ENCODE results near the gene VSIG1. TPM values are rescaled to one million over a fixed set of nuclear protein-coding genes. Genes with fewer than 3 reads are reported as not detected.

VSIG1 gene
- not detected for total RNA-seq
- long read RNA-seq = 0 reads

DNA sequence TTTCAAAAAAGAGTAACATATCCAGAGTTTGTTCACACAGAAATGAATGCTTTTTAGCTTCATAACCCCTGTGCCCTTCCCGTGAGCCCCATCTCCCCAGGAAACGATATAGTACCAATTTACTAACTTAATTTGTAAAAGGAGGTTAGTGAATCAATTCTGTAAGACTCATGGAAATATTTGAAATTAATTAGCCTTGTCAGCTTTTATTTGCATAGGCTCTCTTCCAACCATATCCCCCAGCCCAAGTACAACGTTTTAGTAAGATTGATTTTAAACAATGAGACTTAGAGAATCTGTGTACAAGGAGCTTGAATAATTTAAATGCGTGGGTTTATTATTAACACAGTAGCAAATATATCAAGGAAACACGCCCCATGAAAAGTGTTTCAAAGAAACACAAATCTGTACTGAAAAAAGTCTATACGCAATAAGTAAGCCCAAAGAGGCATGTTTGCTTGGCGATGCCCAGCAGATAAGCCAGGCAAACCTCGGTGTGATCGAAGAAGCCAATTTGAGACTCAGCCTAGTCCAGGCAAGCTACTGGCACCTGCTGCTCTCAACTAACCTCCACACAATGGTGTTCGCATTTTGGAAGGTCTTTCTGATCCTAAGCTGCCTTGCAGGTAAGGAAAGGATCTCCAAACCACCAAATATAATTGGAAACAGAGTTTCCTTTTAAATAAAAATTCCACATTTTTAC, at the start of gene VSIG1:
Gene VSIG1, plus strand, starts transcription at position 512 of the 703 bp plus-strand sequence. Its CDS starts 66 bp downstream, at position 578.
- ATAC-seq (ENCODE audit: poor library complexity) (no peak), DNase-seq (no peak)
- intact Hi-C loops (cut with DNase I) = no loop called here

DNA sequence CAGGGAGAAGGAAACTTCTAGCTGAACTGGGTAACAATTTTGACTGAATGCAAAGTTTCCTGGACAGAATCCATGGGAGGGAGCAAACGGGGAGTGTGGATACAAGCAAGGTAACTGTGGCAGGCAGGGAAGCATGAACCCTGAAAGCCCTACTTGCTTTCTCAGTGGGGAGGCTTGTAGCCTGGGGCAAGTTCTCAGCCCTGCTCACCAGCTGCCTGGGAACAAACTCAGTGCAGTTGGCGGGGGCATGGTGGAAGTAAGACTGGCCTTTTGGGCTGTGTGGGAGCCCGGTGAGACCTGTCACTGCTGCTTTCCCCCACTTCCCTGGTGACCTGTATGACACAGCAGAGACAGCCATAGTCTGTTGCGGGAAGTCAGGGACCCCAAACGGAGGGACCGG, 48.7 kb upstream of the VSIG1 start:
- DNase-seq (no peak), ATAC-seq (ENCODE audit: poor library complexity) (no peak)
- intact Hi-C loops (cut with DNase I) = no loop called here

DNA sequence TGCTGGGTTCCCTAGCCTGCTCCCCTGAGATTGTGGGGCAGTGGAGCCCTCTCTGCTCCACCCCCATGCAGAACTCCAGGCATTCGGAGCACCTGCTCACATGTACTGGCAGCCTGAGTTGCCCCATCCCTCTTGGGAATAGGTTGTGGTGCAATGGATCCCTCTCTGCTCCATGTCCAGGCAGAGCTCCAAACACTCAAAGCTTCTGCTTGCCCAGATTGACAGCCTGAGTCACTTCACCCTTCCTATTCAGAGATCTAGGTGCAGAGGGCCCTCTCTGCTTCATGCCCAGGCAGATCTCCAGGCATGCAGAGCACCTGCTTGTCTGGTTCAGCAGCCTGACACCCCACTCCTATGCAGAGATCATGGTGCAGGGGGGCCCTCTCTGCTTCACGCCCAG, 44.1 kb upstream of the VSIG1 start:
- ATAC-seq (ENCODE audit: poor library complexity) = no peak
- DNase-seq = no peak
- intact Hi-C loops (cut with DNase I) = no loop called here

DNA sequence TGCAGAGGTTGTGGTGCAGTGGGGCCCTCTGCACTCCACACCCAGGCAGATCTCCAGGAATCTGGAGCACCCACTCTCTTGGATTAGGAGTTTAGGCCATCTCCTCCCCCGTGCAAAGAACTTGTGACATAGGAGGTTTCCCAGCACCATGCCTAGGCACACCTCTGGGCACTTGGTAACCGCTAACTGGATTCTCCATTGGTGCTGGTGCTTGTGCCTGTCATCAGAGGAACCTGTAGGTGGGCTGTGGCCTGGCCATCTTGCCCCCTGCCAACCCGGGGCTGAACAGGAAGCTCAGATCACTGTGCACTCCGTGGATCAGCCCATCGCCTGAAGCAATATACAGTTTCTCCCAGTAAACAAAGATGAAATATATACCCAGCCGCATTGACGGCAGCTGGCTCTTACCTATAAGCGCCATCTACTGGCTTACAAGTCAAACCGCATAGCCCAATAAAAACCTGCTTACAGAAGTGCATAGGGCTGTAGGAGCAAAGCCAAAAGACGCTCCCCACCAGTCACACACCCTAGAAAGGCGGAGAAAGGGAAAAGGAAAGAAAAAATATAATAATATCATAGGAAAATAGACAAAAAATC, 43.5 kb upstream of the VSIG1 start:
- ATAC-seq (ENCODE audit: poor library complexity) = no peak
- intact Hi-C loops (cut with DNase I) = no loop called here
- no peak for DNase-seq

DNA sequence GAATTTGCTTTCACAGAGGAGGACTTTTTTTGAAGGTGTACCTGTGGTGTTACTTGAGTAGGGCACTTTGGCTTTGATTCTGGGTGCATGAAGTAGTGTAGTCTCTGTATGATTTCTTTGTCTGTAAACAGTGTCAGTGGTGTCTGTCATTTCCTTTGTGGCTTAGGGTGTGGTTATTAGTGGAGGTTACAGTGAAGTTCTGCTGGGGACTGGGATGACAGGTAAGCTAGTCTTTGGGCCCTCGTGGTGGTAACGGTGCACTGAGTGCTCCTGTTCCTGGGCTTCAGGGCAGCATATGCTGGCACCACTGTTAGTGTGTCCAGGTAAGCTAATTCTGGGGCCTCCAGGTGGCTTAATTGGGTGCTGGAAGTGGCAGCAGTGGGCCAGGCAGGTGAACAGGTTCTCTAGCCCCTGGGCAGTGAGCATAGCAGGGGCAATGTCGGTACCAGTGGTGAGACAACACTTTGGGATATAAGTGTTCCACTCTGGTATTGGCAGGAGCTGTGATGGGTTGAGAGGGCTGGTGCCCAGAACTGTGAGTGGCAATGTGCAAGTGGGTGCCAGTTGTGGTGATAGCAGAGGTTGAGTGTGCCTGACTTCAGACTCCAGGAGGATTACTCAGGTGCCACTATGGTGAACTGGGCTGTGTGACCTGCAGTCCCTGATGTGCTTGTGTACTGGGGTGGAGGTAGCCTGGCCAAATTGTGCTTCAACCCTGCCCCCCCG, 26.0 kb upstream of the VSIG1 start:
- DNase-seq = no peak
- intact Hi-C loops (cut with DNase I) = no loop called here
- peak; percentile 60 for ATAC-seq (ENCODE audit: poor library complexity)

DNA sequence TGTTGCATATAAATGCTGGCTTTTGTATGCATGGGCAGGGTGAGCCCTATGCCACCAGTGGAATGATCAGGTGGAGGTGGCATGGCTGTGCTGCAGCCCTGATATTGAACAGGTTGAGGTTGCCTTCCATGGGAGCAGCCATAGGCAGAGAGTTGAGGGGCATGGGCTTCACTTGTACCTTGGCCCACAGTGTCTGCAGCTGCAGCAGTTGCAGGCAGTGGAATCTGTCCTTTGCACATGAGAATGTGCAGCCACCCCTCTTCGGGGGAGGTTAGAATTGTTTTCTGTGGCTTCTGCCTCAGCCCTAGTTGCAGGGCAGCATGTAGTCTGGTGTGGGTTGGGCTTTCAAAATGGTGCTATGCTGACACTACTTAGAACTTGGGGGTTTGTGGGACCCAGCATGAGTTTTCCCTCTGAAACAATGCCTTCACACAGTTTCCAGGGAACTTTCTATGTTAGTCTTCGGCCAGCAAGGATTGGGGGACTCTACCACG, 25.4 kb upstream of the VSIG1 start:
- ATAC-seq (ENCODE audit: poor library complexity) (no peak), DNase-seq (no peak)
- intact Hi-C loops (cut with DNase I) = no loop called here

DNA sequence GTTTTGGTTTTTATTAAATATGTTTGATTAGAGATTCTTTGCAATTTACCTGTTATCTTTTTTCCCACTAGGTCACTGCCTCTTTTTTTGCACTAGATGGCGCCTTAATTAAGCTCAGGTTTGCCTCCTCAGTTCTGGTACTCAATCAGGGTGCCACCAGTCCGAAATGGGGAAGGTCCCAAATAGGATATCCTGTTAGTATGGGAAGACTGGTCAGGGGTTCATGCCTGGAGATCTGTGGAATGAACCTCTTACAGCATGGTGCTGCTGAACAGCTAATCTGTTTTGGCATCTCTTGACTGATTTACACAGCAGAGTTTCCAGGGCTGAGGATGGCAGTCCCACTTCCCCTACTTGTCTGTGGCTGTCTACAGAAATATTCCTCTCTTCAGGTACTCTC, 24.2 kb upstream of the VSIG1 start:
- DNase-seq (no peak), ATAC-seq (ENCODE audit: poor library complexity) (no peak)
- intact Hi-C loops (cut with DNase I) = loop anchor here (5.0 kb wide), 1 partner anchor 117 kb away; no protein-coding TSS in a partner anchor

DNA sequence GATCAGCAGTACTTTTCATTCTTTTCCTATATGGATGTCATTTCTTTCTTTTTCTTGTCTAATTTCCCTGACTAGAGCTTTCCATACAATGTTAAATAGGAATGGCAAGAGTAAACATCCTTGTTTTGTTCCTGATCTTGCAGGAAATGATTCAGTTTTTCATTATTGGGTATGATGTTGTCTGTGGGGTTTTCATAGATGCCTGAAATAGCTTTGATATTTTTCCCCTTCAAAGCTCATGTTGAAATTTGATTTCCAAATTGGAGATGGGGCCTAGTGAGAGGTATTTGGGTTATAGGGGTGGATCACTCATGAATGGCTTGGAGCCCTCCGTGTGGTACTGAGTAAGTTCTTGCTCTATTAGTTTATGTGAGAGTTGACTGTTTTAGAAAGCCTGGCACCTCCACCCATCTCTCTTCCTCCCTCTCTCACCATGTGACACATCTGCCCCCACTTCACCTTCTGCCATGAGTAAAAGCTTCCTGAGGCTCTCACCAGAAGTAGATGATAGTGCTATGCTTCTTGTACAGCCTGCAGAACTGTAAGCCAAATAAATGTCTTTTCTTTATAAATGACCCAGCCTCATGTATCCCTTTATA, 22.3 kb upstream of the VSIG1 start:
- ATAC-seq (ENCODE audit: poor library complexity) (no peak), DNase-seq (no peak)
- intact Hi-C loops (cut with DNase I) = loop anchor here (5.0 kb wide), 1 partner anchor 115 kb away; no protein-coding TSS in a partner anchor

DNA sequence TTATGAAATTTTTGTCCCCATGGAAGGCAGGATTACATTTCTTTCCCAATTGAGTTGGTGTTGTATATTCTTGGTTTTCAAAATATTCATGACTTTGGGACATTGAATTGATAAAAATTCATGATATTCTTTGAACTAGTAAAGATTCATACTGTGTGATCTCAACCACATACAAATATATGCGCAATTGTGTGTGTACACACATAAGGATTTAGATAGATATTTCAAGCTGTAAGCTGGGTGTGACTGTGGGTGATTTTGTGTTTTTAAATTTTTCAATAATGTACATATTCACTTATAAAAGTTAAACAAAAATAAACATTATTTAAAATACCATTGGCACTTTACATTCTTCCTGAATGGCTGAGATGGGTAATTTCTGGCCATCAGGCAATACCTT, 19.5 kb upstream of the VSIG1 start:
- no peak for DNase-seq
- no peak for ATAC-seq (ENCODE audit: poor library complexity)
- intact Hi-C loops (cut with DNase I) = no loop called here

DNA sequence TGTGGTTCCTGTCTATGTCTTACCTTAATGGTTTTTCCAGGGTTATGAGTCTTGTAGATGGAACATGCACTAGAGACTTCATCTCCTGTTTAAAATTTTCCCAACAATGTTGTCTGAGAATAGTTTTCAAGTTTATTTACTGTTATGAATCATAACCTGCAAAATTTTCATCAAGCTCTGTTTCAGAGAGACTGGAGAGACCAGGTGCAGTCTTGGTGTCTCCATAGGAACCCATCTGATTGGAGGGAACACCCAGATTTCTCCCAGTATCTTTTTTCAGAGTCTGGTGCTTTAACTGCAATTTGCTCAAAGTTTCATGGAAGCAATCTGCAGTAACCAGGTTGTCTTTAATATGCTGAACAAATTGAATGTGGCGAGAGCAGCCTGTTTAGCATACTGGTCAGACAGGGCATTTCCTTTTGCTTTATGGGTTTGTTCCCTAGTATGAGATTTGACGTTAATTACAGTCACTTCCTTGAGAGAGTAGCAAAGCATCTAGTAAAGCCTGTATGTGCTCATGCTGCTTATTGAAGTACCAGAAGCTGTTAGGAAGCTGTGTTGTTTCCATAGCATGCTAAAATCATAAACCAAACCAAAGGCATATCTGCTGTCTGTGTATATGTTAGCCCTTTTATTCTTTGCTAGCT, 18.8 kb upstream of the VSIG1 start:
- intact Hi-C loops (cut with DNase I) = no loop called here
- no peak for ATAC-seq (ENCODE audit: poor library complexity)

DNA sequence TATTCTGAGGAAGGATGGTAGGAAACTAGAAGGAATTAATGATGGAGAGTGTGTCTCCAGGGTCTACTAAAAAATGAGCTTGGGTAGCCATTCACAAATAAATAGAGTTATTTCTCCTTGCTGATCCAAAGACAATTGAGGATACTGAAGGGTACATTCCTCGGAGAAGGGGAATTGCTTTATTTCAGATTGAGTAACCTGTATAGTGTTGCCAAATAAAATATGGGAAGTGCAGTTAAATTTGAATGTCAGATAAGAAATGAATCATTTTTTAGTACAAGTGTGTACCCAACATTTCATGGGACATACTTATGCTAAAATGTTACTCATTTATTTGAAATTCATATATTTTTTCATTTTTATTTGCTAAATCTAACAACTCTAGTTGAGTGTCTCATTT, 16.0 kb upstream of the VSIG1 start:
- DNase-seq = no peak
- ATAC-seq (ENCODE audit: poor library complexity) = no peak
- intact Hi-C loops (cut with DNase I) = no loop called here

More for the DNA sequence above, 18.8 kb upstream of the VSIG1 start:
- no peak for DNase-seq

DNA sequence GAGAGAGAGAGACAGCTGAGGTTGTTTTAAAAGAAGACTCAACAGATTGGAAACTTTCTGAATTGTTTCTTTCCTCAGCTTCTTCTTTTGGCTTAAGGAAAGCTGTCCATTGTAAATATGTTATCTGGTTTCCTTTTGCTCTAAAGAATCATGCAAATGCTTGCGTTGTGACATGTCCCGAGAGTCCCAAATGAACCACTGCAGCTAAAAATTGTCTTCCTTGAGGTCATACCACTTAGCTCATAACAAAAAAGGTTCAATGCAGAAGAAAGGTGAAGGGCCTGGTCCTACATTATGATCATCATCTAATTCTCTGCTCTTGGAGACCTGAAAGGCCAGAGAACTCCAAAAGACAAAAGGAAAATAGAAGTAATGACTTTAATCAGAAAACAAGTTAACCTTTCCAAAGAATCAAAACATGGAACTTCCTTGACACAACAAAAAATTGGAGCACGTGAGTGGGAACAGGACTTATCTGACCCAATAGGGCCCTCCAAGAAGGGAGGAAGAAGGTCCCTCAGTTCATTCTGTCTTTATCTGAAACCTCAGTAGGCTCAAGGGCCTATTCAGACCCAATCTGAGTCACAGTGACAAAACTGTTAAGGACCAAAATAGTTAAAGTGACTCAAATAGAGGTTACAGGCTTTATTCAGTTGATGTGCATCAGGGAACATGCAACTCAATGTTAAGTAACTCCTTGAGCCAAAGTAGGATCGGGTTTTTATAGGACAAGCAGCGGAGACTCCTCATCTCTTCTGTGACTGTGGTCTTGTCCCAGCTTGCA, 14.7 kb upstream of the VSIG1 start:
- ATAC-seq (ENCODE audit: poor library complexity) (no peak), DNase-seq (no peak)
- intact Hi-C loops (cut with DNase I) = no loop called here

DNA sequence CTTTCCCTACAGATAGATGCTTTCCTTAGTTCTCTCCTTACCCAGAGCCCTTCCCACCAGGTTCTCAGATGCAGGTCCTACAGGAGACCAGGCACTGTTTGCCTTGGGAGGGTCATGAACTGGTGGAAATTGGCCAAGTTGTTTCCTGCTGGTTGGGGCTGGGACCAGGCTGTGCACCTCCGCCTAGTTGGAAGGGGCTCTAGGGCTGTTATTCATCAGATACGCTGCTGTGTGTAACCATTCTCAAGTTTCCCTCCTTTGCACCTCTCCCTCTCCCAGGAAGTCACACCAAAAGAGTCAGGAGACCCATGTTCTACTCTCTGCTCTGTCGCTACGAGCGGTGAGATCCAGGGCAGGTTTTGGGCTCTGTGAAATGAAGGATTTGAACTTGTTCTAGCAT, 11.9 kb upstream of the VSIG1 start:
- no peak for DNase-seq
- no peak for ATAC-seq (ENCODE audit: poor library complexity)
- intact Hi-C loops (cut with DNase I) = no loop called here

DNA sequence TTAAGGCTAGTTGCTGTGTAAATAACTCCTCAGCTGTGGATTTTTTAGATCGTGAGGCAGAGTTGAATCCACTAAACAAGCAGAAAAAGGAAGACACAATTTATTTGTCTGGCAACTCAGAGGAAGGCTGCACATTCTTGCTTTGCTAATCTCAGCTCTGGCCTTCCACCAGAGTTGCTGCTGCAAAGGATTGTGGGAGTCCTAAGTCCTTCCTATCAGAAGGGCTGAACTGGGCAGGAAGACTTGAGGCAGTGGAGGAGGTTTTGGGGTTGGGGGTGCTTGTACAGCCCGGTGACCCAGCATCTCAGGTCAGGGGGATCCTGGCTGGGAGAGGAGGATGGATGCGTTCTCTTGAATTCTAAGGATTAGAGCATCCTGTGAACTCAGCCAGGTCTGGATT, 11.0 kb upstream of the VSIG1 start:
- DNase-seq (no peak), ATAC-seq (ENCODE audit: poor library complexity) (no peak)
- intact Hi-C loops (cut with DNase I) = no loop called here

DNA sequence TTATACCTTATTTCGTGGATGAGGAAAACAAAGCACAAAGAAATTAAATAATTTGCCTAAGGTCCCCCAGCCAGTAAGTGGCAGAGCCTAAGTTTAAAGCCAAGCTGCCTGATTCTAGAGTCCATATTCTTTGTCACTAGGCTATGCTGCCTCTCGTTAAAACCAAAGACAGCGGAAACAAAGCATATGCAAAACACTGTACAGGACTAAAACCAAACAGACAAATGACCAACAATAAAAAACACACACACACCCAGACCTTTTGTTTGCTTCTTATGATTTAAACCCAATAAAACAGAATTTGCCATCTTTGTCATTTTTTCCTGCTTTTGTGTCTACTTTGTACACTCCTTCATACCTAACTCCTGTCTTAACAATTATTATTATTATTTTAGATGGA, 10.1 kb upstream of the VSIG1 start:
- ATAC-seq (ENCODE audit: poor library complexity) (no peak), DNase-seq (no peak)
- intact Hi-C loops (cut with DNase I) = no loop called here

DNA sequence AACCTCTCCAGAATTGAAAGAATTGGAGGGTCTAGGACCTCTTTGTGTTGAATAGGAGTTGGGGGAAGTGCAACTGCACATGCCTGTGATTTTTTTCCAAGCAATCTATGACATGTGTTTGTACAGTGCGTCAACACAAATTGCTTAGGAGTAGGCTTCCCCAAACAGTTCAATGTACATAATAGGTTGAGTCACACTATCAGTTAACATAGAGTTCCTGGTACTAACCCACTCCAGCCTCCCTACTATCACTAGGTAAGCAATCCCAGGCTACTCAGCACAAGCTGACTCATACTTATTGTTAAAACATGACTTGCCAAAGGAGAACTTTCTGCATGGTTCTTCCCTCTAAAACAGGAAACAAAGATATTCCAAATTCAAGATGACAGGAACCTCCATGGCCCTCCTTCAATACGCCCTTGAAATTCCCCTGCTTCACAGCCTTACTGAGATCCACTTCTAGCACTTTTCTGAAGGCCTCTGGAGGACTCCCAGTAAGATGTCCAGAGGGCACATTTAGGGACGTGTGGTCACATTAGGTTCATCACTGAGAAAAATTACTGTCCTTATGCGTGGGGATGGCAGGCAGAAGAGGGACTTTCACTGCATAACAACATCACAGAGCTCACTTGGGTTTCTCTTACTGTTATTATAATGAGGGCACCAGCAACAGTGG, 8.4 kb upstream of the VSIG1 start:
- intact Hi-C loops (cut with DNase I) = no loop called here
- no peak for ATAC-seq (ENCODE audit: poor library complexity)
- DNase-seq = no peak

DNA sequence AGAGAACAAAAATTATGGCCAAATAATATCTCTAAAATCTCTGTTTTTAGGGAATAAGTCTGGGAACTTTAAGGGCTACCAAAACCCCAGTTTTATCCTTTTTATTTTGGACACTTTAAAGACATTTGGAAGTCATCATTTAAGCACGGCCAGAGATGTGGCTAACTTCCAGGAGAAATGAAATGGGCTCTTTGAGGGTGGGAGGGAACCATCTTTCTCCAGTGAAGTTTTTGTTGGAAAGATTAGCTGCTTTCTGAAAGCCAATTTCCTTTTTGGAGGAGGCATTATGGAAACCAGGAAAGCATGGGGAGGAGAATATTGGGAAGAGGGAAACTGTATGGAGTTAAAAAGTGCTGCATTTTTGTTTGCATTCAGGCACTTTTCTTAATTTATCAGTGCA, 4.8 kb downstream of the VSIG1 start:
- DNase-seq (no peak), ATAC-seq (ENCODE audit: poor library complexity) (no peak)

DNA sequence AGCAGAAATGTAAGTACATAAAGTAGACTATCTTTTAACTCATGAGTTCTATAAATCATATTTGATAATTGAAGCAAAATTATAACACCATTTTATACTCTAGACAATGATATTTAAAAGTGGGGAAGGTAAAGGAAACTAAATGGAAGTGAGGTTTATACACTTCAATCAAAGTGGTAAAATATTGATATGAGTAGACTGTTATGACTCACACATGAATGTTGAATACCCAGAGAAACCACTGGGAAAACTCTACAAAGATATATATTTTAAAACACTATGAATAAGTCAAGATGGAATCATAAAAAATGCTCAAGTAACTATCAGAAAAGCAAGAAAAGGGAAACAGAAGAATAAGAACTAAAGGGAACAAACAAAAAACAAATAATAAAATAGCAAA, 8.4 kb downstream of the VSIG1 start:
- DNase-seq = no peak
- no peak for ATAC-seq (ENCODE audit: poor library complexity)
- intact Hi-C loops (cut with DNase I) = no loop called here

More for the DNA sequence above, 4.8 kb downstream of the VSIG1 start:
- intact Hi-C loops (cut with DNase I) = no loop called here
